HG02642 (cell line): ENCODE measurements around the gene CFAP46.
"Not testable (repeated sequence)": the region's sequence is repeated elsewhere in the genome, so short reads cannot be mapped to it uniquely, and the experiment has no call there.

Source experiments
- ATAC-seq: cut with Tn5 transposase; IDR thresholded peaks from one replicate; pipeline ENCODE4 v1.9.1; 2021; ENCODE audit warnings: mild to moderate bottlenecking; ENCODE audit not compliant: unreplicated experiment, poor library complexity

The CFAP46 gene

DNA sequence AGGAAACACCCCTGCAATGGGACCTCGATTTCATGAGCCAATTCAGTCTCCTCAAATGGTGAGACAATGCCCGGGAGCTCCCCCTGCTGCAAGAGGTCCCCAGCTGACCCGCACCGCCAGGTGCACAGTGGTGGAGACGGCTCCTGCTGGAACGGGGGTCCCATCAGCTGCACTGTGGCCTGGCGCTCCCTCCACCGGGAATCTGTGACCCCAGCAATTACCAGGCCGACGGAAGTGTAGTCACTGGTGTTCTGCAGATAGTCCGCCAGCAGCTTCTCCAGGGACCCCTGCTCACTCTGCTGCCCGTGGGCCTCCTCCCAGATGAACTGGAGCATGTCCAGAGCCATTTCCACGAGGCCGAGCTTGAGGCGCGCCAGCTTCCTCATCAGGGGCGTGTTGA lies 91.5 kb downstream of the CFAP46 start:
- no peak for ATAC-seq

GRCh38 chr10:132850246-132850645 lies 92.1 kb downstream of the CFAP46 start:
- no peak for ATAC-seq

DNA sequence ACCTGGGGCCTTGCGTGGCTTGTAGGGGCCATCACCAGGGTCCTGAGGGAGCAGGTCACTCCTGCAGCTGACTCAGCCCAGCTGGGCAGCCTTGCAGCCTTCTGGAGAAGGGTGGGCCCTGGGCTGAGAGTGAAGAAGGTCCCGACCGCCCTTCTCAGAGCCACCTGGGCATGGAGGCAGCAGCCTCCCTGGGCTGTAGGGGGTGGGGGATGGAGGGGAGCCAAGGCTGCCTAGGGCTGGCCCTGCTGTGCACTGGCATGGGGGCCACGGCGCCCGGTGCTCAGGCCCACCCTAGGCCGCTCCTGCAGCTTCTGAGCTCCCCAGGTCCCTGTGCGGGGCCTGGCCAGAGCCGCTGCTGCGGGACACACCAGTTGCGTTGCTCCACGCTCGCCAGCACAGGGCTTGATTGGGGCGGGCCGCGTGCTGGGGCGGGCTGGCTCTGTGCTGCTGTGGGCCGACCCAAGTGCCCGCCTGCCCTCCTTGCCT lies 92.8 kb downstream of the CFAP46 start:
- ATAC-seq = no peak

GRCh38 chr10:132848951-132849545 lies 93.3 kb downstream of the CFAP46 start:
- no peak for ATAC-seq

GRCh38 chr10:132848291-132848701 lies 94.1 kb downstream of the CFAP46 start:
- ATAC-seq = no peak

DNA sequence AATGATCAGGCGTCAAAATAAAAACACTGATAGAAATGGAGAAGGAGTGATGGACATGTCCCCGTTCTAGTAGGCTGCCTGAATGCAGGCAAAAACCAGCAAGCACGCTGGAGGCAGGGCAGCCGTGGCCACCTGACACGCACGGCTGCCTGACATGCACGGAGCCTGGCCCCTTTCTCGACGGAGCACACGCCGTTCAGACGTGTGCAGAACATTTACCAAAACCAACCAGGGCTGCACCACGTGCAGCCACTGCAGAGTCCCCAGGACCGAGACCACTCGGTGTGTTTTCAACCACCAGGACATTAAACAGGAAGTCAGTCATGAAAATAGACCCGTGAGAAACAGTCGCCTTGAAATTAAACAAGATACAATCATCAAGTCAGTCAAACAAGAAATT lies 94.5 kb downstream of the CFAP46 start:
- no peak for ATAC-seq

- no peak for ATAC-seq
These were observed 95.0 kb downstream of the CFAP46 start for GRCh38 chr10:132847416-132847777.

DNA sequence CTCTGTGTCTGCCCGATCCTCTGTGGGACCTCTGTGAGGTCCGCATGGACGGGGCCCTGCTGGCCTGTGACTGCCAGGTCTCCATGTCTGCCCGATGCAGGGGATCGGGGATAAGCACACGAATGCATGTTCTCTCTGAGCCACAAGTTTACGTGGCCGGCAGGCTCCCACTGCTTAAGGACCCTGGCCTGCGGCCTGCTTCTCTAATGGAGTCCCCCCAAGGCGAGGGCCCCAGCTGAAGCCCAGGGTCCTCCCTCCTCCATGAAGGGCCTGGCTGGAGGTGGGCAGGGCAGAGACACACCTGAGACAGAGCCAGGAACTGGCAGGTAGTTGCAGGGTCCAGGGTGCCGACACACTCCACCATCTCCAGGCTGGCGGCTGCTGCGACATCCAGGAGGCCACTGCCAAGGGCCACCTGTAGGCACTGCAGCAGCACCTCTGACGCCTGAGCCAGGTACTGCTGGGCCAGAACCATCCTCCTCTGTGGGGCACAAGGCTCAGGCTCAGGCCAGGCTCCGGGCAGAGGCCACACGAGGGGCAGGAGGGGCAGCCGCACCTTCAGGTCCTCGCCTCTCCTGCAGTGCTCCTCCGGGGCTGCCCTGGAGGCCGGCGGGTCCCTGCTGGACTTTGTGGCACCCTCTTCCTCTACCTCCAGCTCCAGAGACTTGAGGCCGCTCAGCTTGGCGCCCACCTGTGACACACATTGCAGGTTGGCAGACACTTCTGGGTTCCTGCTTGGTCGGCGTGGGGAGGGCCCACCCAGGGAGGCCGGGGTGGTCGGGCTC lies 95.5 kb downstream of the CFAP46 start:
- ATAC-seq = no peak

DNA sequence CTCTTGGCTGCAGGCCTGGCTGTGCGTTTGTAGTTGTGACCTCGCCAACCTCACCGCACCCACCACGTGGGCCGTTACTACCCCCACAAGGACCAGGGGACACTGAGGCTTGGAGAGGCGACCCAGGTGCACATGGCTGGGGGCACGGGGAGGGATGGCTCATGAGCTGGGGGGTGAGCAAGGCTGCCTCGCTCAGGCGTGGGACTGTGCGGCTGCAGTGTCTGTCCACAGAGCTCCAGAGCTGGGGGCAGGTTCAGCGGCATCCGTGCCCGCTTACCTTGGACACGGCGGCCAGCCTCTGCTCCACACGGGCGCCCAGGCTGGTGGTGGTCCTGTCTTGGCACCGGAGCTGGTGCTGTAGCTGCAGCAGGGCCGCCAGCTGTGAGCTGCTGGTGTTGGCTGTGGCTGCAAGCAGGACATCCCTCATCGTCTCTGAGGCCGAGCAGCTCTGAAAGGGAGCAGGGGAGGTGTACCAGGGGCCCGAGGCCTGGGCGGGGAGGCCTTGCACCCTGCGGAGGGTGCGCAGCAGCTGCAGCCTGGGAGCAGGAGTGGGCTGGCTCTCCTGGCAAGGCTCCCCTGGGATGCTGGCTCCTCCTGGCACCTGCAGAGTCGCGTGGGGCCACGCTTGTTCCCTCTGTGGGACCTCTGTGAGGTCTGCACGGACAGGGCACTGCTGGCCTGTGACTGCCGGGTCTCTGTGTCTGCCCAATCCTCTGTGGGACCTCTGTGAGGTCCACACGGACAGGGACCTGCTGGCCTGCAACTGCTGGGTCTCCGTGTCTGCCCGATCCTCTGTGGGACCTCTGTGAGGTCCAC lies 96.4 kb downstream of the CFAP46 start:
- ATAC-seq = no peak

- ATAC-seq = no peak
These were observed 97.3 kb downstream of the CFAP46 start for GRCh38 chr10:132845041-132845551.

GRCh38 chr10:132844069-132844809 lies 98.1 kb downstream of the CFAP46 start:
- ATAC-seq = no peak

GRCh38 chr10:132843276-132843675 lies 99.1 kb downstream of the CFAP46 start:
- ATAC-seq = not testable (repeated sequence)

GRCh38 chr10:132842397-132842796 lies 100.0 kb downstream of the CFAP46 start:
- no peak for ATAC-seq

DNA sequence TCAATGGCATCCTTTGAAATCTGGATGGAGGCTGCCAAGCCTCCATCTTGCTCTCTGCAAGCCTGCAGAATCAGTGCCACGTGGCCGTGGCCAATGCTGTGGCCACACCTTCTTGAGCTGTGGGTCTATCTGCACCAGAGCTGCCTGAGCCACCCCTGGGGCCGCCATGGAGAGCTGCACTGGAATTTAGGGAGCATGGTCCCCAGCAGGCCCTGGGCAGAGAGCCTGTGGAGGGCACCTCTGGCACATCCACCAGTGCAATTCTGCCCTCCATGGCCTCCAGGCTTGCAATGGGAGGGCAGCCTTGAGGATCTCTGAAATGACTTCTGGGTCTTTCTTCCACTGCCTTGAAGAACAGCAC lies 100.8 kb downstream of the CFAP46 start:
- no peak for ATAC-seq

DNA sequence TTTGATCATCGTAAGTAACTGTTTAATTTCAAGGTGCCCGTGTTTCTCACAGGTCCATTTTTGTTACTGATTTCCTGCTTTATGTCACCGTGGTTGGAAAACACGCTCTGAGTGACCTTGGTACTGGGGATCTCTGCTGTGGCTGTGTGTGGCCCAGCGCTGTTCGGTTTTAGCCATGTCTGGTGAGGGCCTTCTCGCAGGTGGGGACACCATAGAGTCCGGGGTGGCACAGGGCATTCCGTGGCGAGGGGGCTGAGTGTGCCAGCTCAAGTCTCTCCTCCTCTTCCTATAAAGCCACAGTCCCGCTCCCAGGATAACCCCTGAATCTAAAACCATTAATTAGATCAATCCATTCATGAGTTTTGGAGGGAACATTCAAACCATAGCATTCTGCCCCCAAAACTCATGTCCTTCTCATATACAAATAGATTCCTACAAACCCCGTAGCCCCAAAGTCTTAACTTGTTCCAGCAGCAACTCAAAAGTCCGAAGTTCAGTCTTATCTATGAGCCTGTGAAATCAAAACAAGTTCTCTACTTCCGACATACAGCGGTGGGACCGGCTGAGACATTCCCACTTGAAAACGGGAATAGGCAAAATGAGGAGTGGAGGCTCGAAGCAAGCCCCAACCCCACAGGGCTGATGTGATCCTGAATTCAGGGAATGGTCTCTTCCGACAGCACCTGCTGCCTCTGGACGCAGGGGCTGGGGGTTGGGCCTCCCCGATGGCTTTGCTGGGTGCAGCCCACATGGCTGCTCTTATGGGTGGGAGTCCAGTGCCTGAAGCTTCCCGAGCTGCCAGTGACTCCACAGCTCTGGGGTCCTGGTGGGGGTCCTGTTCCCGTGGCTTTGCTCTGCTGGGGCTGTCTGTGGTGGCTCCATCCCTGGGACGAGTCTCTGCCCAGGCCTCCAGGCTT lies 101.4 kb downstream of the CFAP46 start:
- ATAC-seq = no peak

DNA sequence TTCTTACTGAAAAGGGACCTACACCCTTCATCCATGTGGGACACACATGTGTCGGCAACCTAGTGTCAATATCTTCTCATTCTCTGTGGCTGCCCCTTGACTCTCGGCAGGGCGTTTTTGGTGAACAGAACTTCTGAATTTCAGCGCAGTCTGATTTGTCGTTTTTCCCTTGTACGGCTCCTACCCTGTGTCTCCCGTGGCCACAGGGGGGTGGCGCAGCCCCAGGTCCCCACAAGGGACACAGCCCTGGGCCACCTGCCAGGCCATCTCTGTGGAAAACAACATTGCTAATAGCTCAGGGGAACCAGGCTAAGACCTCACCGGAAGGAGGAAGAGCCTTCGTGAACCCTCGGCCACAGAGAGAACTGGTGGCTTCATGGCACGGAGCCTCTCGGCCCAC lies 103.3 kb downstream of the CFAP46 start:
- no peak for ATAC-seq

GRCh38 chr10:132838346-132838970 lies 103.9 kb downstream of the CFAP46 start:
- no peak for ATAC-seq

GRCh38 chr10:132837905-132838304 lies 104.5 kb downstream of the CFAP46 start:
- ATAC-seq = no peak
